ENCODE results near the gene ZNF536. TPM values are rescaled to one million over a fixed set of nuclear protein-coding genes. Genes with fewer than 3 reads are reported as not detected.

ZNF536 gene
- total RNA-seq, 4 donors from 2014 or later = 4.3 to 7.6 (median 5.5) TPM

- H3K27me3 ChIP-seq = peaks cover 57% of the 10 kb centered on the region
- H3K9me3 ChIP-seq = no peaks in the 10 kb centered on the region
- TF ChIP-seq CTCF (IDR thresholded peaks at IDR 0.05) (no peak), POLR2AphosphoS5 (IDR thresholded peaks at IDR 0.05) (no peak), POLR2A (IDR thresholded peaks at IDR 0.05) (no peak), EP300 (IDR thresholded peaks at IDR 0.05) (no peak)
Measured at GRCh38 chr19:30369833-30370232, 2.4 kb upstream of the ZNF536 start.

GRCh38 chr19:30371161-30371836 lies 885 bp upstream of the ZNF536 start:
- no peak for ATAC-seq
- Histone ChIP-seq H3K36me3 (no peaks in the 10 kb centered on the region), H3K4me3 (no peak overlapping the region), H3K27me3 (peaks cover 71% of the 10 kb centered on the region), H3K9me3 (no peaks in the 10 kb centered on the region), H3K4me1 (peaks cover 0 to 10% (median 0%) of the 10 kb centered on the region in 3 donors), H3K27ac (no peak overlapping the region)
- TF ChIP-seq POLR2A (IDR thresholded peaks at IDR 0.05) (no peak), POLR2AphosphoS5 (IDR thresholded peaks at IDR 0.05) (no peak), CTCF (IDR thresholded peaks at IDR 0.05) (no peak), EP300 (IDR thresholded peaks at IDR 0.05) (no peak)
- WGBS, 2 donors (ENCODE audit: low coverage in 1 of 2) = 82 to 85% methylated on average over 4 to 6 of the region's 6 CpGs

More at GRCh38 chr19:30369833-30370232, 2.4 kb upstream of the ZNF536 start:
- Histone ChIP-seq H3K4me1 (peaks cover 0 to 5% (median 0%) of the 10 kb centered on the region in 3 donors), H3K27ac (no peak overlapping the region), H3K36me3 (no peaks in the 10 kb centered on the region), H3K4me3 (no peak overlapping the region)
- WGBS, 2 donors (ENCODE audit: low coverage in 1 of 2) = 74 to 81% methylated on average over 6 of the region's 6 CpGs
- ATAC-seq = no peak

DNA sequence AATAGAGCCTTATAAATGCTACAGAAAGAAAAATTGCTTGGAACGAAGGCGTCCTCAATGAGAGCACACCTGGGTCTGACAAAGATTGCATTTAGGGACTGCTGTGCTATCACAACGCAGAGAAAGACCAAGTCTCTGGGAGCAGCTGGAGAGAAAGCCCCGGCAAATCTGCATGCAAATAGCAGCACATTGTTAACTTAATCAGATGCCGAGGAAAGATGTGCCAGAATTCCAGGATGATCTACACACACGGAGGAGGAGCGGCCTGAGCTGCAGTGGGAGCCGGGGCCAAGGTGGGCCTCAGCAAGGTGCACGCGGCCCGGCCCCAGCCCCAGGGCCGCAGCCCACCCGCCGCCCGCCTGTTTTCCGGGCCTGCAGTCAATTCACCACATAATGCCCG lies 1.4 kb downstream of the ZNF536 start:
- H3K4me3 ChIP-seq = no peak overlapping the region
- no peak for ATAC-seq
- peaks cover 70% of the 10 kb centered on the region for H3K27me3 ChIP-seq
- no peak overlapping the region for H3K27ac ChIP-seq
- WGBS, 2 donors (ENCODE audit: low coverage in 1 of 2) = 26 to 43% methylated on average over 7 to 16 of the region's 17 CpGs
- H3K9me3 ChIP-seq = no peaks in the 10 kb centered on the region
- H3K36me3 ChIP-seq = no peaks in the 10 kb centered on the region
- no peak for TF ChIP-seq POLR2A (IDR thresholded peaks at IDR 0.05)
- H3K4me1 ChIP-seq = peaks cover 0 to 10% (median 0%) of the 10 kb centered on the region in 3 donors

- Histone ChIP-seq H3K27ac (no peak overlapping the region), H3K27me3 (peaks cover 72% of the 10 kb centered on the region), H3K4me3 (peak overlapping the region in 1 of 2 donors; percentile 37), H3K4me1 (peaks cover 0 to 10% (median 0%) of the 10 kb centered on the region in 3 donors), H3K36me3 (no peaks in the 10 kb centered on the region), H3K9me3 (no peaks in the 10 kb centered on the region)
- WGBS, 2 donors (ENCODE audit: low coverage in 1 of 2) = 10% methylated on average over 2 to 7 of the region's 21 CpGs
- TF ChIP-seq POLR2A (IDR thresholded peaks at IDR 0.05) (no peak), CTCF (IDR thresholded peaks at IDR 0.05) (no peak), EP300 (IDR thresholded peaks at IDR 0.05) (no peak)
- ATAC-seq = no peak
Measured at GRCh38 chr19:30374539-30374864, 2.3 kb downstream of the ZNF536 start.

DNA sequence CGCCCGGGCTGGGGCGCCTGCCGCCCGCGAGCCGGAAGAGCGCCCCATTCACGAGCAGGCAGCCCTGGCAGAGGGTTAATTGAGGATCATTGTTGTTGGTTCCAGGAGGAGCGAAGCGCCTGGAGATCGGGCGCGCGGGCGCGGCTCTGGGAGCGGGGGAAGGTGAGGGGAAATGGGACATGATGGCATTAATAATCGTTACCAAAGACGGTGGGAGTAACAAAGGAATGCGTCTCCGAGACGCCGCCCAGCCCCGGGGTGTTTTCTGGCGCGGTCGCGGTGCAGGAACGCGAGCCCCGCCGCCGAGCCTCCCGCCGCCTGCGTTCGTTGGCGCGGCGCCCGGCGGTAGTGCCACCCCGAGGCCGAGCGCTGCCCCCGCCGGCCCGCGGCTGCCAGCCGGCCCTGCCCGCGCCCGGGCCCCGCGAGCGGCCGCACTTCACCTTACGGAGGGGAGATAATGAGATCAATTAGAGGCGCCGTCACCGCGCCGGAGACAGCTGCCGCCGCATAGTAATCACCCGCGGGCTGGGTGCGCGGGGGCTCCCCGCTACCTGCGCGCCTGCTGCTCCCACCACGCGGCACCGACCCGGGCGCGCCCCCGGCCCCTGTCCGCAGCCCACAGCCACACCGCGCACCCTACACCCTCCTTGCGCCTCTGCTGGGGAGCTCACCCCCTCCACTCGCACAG lies 2.8 kb downstream of the ZNF536 start:
- ATAC-seq = no peak
- no peak overlapping the region for H3K27ac ChIP-seq
- peaks cover 74% of the 10 kb centered on the region for H3K27me3 ChIP-seq
- 0% methylated on average over 1 of the region's 85 CpGs; no CpG with 5 or more reads in 1 of the 2 donors for WGBS, 2 donors (ENCODE audit: low coverage in 1 of 2)
- H3K9me3 ChIP-seq = no peaks in the 10 kb centered on the region
- H3K4me1 ChIP-seq = peaks cover 0 to 10% (median 0%) of the 10 kb centered on the region in 3 donors
- no peak for TF ChIP-seq CTCF (IDR thresholded peaks at IDR 0.05)
- no peak for TF ChIP-seq EP300 (IDR thresholded peaks at IDR 0.05)
- no peak for TF ChIP-seq POLR2AphosphoS5 (IDR thresholded peaks at IDR 0.05)
- no peak for TF ChIP-seq POLR2A (IDR thresholded peaks at IDR 0.05)
- no peaks in the 10 kb centered on the region for H3K36me3 ChIP-seq
- peak overlapping the region in 1 of 2 donors; percentile 37 for H3K4me3 ChIP-seq
